HS-5 (cell line): ENCODE measurements around the gene CEP164.
"Not testable (repeated sequence)": the region's sequence is repeated elsewhere in the genome, so short reads cannot be mapped to it uniquely, and the experiment has no call there.

Experiments used
- DNase-seq: peaks from one replicate; pipeline ENCODE4 v3.0.0-alpha.2; 2012; ENCODE audit warnings: low read depth

Gene CEP164

DNA sequence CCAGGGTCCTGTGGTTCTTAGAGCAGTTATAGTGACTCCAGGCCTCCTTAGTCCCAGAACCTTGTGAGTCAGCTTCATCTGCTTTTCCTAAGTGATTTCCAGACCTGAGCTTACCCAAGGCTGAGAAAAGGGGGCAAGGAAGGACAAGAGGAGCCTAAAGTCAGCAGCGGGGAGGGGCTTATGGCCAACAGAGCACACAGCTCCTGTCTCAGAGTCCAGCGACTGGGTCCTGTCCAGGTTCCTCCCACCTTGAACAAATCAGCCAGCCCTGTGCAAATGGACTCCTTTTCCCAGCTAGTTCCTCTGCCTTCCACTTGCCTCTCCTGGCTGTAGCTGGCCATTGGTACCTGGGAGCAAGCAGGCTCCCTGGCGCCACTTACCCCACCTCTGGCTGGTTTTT lies 22.5 kb upstream of the CEP164 start:
- no peak for DNase-seq

DNA sequence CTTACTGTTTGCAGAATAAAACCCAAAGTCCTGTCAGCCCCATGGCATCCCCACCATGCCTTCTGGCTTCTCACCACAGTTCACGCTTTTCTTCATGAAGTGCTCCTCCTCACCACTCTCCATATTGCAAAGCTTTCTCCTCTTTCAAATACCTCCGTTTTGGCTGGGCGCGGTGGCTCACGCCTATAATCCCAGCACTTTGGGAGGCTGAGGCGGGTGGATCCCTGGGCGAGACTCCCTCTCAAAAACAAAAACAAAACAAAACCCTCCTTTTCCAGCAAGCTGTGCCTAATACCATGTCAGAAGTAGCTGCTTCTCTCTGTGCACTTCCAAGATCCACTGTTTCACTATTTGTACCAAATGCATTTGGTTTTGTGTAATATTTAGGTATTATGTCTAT lies 18.3 kb upstream of the CEP164 start:
- DNase-seq: no peak

DNA sequence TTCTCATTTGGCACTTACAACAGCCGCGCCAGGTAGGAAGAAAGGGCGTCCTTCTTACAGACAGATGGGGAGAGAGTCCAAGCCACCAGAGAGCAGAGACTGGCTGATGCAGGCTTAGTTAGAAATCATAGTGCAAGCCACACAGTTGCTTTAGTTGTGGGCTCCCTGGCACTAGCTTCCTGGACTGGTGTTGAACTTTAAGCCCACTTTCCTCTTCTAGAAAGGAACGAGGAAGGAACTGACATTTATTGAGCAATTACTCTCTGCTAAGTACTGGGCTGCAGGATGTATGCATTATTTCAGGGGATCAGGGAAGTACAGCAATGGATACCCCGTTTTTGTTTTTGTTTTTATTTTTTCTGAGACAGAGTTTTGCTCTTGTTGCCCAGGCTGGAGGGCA lies 14.6 kb upstream of the CEP164 start:
- DNase-seq: no peak

GRCh38 chr11:117313828-117314768 lies 13.6 kb upstream of the CEP164 start:
- no peak for DNase-seq

GRCh38 chr11:117314840-117315239 lies 12.8 kb upstream of the CEP164 start:
- DNase-seq: no peak

- no peak for DNase-seq
Observed at GRCh38 chr11:117315285-117316196, 12.1 kb upstream of the CEP164 start.

DNA sequence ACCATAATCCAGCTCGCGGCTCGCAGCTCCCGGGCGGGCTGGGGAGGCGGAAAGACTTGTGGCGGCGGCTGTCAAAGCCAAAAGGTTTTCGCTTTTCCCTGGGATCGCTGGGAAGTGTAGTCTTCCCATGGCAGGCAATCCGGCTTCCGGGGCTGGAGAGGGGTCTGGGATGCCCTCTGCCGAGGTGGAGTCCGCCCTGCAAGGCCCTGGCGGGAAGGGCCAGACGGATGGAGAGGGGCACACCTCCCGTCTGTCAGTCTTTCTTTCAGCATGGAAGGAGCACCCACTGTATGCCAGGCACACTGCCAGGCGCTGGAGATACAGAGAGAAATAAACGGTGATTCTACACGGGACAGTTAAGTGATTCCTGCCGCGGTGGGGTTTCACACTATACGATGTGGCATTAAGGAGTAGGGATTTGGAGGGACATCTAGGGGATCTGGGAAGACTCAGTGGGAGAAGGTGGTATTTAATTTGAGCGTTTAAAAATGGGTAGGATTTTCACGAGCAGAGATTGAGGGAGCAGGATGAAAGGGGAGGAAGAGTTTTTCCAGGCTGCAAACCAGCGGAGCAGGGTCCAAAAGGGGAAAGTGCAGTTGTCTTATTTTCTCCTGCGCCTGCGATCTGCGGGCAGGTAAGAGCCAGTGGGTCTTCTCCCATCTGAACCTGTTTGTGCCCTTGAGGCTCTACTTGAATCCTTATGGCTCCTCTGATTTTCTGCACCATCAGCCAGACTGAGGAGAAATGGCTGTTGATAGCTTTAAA lies 11.3 kb upstream of the CEP164 start, which contains the start of gene BACE1:
TSS of gene BACE1 (minus strand) at position 60 of the 765 bp plus-strand sequence. CDS start 461 bp downstream, outside the sequence.
- peak; percentile 60 for DNase-seq

DNA sequence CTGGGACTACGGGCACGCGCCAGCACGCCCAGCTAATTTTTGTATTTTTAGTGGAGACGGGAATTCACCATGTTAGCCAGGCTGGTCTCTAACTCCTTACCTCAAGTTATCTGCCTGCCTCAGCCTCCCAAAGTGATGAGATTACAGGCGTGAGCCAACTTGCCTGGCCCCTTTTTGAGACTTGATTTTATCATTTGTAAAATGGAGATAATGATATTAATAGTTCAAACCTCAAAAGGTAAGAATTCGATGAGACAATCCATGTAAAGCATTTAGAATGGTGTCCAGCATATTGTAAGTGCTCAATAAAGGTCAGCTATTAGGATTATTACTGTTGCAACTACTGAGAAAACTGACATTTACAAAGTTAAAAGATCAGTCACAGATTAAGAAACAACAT lies 8.9 kb upstream of the CEP164 start:
- DNase-seq: no peak

GRCh38 chr11:117319214-117319840 lies 8.3 kb upstream of the CEP164 start:
- no peak for DNase-seq

DNA sequence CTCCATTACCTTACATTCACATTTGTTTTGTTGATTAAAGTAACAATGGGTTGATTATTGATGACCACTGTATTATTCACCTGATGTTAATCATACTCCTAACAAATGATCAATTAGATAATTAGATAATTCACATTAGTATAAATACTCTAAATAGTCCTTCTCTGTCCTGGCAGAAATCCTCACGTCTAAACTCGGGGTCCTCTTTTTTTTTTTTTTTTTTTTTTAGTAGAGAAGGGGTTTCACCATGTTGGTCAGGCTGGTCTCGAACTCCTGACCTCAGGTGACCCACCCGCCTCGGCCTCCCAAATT lies 443 bp upstream of the CEP164 start:
- not testable (repeated sequence) for DNase-seq

DNA sequence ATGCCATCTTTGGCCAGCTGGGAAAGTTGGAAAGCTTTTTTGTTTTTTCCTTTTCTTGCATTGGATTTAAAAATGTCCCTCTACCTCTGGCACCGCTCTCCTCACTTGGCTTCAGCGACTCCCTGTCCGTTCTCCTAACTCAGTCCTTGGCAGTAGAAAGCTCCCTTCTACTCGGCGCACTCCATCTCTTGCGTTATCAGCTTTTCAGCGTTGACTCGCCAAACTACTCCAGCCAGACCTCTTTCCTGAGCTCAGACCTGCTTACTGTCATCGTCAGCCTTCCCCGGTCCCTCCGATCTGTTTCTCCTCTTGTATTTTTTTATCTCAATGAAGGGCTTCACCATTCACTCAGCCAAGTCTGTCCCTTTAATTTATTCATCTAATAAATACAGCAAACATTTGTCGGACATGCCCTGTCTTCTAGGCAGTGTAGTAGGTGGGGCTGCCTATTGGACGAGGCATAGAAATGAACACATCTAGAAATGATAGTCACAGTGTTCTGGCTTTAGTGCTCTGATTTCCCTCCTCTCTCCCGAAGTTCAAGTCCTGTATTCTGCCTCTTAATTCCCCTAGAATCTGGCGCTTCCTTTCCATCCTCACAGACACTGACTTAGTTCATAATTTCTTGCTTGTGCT lies 839 bp downstream of the CEP164 start:
- DNase-seq: peak; percentile 5

- DNase-seq: no peak
Observed at GRCh38 chr11:117332843-117333242, 5.2 kb downstream of the CEP164 start.

GRCh38 chr11:117333917-117334316 lies 6.3 kb downstream of the CEP164 start:
- DNase-seq: no peak

DNA sequence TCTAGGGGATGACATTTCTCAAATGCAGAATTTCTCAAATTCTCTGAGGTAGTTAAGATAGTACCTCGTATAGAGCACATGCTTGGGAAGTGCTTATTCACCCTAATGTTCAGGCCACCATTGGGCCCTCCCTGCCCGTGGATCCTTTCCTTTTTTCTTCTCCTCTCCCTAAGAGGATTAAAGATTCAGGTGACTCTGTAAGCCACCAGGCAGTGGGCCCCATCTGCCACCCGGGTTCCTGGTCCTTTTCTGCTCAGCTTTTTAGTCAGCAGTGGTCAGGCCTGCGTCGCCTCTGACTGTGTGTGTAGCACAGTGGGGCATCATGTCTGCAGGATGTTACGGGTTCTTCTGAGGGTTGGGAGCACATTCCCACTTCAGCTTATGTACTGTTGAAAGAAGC lies 7.2 kb downstream of the CEP164 start:
- DNase-seq: no peak

DNA sequence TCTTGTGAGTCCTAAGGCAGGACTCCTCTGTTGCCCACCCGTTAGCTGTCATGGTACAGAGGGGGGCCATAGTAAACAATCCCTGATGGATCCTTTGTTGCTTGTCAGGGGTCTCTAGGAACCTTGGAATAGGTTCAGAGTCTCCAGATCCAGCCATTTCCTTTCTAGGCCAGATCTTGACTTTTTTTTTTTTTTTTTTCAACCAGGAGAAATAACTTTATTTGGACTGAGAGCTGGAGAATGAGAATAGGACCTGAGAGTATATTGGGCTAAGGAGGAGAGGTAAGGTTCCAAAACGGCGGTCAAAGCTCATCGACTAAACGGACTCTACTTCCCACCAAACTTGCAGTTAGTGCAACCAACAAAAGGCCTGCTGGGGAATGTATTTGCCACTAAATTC lies 7.7 kb downstream of the CEP164 start:
- DNase-seq: no peak

DNA sequence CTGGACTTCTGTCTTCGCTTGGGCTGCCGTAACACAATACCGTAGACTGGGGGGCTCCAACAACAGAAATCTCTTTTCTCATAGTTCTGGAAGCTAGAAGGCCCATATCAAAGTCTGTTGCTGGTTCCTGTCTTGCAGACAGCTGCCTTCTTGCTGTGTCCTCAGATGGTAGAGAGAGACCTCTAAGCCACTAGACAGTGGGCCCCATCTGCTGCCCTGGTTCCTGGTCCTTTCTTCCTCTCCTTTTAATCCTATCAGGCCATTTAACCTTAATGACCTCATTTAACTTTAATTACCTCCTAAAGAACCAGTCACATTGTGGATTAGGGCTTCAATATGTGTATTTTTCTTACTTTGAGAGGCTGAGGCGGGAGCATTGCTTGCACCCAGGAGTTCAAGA lies 9.4 kb downstream of the CEP164 start:
- DNase-seq: no peak

- peak; percentile 2 for DNase-seq
Observed at GRCh38 chr11:117345039-117345438, 17.4 kb downstream of the CEP164 start.

GRCh38 chr11:117354550-117354949 lies 26.9 kb downstream of the CEP164 start:
- no peak for DNase-seq

DNA sequence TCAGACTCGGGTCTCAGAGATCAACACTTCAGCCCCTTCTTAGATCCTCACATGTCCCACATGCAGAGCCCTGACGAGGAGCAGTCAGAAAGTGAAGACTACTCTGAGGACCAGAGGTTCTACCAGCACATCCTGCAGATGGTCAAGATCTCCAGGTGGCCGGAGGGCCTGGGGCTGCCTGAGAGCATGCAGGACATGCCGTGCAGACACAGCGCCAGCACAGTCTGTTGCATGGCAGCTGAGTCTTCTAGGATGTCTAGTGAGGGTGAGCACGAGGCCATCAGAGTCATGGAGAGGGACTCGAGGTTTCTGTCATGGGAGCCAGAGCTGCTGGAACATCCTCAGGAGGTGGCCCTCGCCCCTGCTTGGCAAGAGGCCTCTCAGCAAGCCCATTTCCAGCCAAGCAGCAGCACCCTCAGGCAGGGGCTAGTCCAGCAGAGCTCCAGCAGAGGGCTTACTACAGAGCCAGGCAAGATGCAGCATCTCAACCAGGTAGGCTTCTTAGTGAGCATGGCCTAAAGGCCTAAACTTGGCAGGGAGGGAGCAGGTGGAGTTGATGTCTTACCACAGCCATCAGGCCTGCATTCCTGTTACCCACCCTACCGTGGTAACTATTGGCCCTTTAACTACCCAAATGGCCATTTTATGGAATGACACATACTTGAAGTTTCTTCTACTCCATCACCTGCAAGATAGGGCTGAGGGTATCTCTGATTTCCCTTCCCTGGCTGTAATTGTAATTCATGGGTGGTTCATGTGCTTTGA lies 28.7 kb downstream of the CEP164 start:
- no peak for DNase-seq

- DNase-seq: no peak
Observed at GRCh38 chr11:117361432-117361831, 33.8 kb downstream of the CEP164 start.
